ENCODE results near the gene ITGA8. TPM values are rescaled to one million over a fixed set of nuclear protein-coding genes. Genes with fewer than 3 reads are reported as not detected.
"Not testable (repeated sequence)": the region's sequence is repeated elsewhere in the genome, so short reads cannot be mapped to it uniquely, and the experiment has no call there.

ITGA8 gene
- polyA plus RNA-seq, 4 donors = 43.1 to 51.2 (median 49.5) TPM

DNA sequence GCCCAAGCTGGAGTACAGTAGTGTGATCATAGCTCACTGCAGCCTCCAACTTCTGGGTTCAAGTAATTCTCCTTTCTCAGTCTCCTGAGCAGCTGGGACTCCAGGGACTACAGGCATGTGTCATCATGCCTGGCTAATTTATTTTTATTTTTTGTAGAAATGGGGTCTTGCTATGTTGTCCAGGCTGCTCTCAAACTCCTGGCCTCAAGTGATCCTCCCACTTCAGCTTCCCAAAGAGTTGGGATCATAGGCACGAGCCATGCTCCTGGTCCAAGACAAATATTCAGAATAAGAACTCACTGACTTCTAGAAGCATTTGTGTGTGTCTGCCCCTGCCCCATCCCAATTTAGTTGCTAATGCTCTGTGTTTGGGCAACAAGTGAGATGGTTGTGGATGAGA is 151.8 kb downstream of the ITGA8 start:
- DNase-seq (ENCODE audit: low read depth in 4 of 4, low spot score in 3 of 4) = no peak

- no peak for DNase-seq (ENCODE audit: low read depth in 4 of 4, low spot score in 3 of 4)
Observed at GRCh38 chr10:15563246-15563645, 156.5 kb downstream of the ITGA8 start.

DNA sequence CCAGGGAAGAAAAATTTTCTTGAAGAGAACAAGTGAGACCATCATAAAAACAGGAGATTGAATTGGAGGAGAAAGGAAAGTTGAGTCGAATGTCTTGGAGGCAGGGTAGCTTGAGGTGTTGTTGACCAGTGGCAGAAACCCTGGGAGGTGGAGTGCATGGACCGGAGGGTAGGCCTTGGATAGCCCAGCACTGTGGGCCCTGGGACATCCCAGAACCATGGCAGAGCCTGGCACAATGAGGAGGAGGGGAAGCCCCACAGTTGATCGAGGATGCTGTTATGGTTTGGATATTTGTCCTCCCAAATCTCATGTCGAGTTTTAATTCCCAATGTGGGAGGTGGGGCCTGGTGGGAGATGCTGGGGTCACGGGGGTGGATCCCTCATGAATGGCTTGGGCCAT is 157.1 kb downstream of the ITGA8 start:
- no peak for DNase-seq (ENCODE audit: low read depth in 4 of 4, low spot score in 3 of 4)

- no peak for DNase-seq (ENCODE audit: low read depth in 4 of 4, low spot score in 3 of 4)
Observed at GRCh38 chr10:15562116-15562515, 157.6 kb downstream of the ITGA8 start.

- no peak for DNase-seq (ENCODE audit: low read depth in 4 of 4, low spot score in 3 of 4)
Observed at GRCh38 chr10:15558136-15558535, 161.6 kb downstream of the ITGA8 start.

DNA sequence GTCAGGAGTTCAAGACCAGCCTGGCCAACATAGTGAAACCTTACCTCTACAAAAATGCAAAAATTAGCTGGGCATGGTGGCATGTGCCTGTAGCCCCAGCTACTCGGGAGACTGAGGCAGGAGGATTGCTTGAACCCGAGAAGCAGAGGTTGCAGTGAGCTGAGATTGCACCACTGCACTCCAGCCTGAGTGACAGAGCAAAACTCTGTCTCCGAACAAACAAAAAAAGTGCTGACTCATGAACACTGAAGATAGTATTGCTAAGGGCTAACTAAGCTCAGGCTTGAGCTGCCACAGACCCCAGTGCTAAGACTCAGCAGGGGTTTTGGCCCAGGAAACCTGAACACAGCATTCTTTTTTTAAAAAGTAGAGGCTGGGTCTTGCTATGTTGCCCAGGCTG is 162.6 kb downstream of the ITGA8 start:
- not testable (repeated sequence) for DNase-seq (ENCODE audit: low read depth in 4 of 4, low spot score in 3 of 4)

GRCh38 chr10:15550950-15551349 is 168.8 kb downstream of the ITGA8 start:
- DNase-seq (ENCODE audit: low read depth in 4 of 4, low spot score in 3 of 4) = no peak

DNA sequence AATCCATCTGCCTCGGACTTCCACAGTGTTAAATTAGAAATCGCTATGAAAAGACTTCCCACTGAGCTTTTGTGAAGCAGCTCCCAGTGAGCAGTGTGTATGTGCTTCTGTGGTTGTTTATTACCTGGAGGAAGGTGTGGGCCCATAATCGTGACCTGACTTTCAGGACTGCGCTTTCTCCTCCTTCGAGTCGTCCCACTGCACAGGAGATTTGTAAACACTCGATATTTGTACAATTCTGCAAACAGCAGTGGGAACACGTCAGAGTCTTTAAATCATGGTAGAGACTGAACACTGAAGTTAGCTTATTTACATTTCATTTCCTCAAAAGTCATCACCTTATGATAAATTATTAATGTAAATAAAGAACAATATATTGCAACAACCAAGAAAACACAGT is 171.4 kb downstream of the ITGA8 start:
- no peak for DNase-seq (ENCODE audit: low read depth in 4 of 4, low spot score in 3 of 4)

DNA sequence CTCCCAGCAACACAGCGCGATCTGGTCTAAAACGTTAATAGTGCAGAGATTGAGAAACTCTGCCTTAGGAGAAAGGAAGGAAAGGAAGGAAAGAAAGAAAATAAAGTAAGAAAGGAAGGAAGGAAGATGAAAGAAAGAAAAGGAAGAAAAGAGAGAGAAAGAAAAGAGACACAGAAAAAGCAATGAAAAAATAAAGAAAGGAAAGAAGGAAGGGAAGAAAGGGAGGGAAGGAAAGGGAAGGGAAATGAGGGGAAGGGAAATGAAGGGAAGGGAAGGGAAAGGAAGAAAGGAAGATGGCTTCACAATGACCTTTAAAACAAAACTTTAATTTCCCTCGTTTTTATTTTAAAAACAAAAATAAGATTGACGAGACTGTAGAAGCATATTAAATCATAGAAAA is 173.1 kb downstream of the ITGA8 start:
- no peak for DNase-seq (ENCODE audit: low read depth in 4 of 4, low spot score in 3 of 4)

- DNase-seq (ENCODE audit: low read depth in 4 of 4, low spot score in 3 of 4) = no peak
Observed at GRCh38 chr10:15545884-15546283, 173.8 kb downstream of the ITGA8 start.

- no peak for DNase-seq (ENCODE audit: low read depth in 4 of 4, low spot score in 3 of 4)
Observed at GRCh38 chr10:15545266-15545665, 174.5 kb downstream of the ITGA8 start.

- DNase-seq (ENCODE audit: low read depth in 4 of 4, low spot score in 3 of 4) = no peak
Observed at GRCh38 chr10:15543994-15544393, 175.7 kb downstream of the ITGA8 start.

DNA sequence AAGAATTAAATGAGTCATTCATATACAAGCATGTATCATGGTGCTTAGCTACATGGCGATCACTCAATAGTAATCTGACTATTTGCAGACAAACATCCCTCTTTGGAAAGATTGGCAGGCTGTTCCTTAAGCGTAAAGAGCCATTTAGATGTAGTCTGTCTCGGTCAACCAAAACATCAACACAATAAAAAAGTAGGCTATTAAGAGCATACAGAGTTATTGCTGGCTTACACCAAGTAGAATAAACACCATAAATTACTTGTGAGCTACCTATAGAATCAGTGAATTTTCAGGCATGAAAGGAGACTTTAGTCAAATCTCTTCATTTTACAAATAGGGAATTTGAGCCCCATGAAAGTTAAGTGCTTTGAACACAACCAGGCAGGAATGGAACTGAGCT is 176.9 kb downstream of the ITGA8 start:
- DNase-seq (ENCODE audit: low read depth in 4 of 4, low spot score in 3 of 4) = no peak

DNA sequence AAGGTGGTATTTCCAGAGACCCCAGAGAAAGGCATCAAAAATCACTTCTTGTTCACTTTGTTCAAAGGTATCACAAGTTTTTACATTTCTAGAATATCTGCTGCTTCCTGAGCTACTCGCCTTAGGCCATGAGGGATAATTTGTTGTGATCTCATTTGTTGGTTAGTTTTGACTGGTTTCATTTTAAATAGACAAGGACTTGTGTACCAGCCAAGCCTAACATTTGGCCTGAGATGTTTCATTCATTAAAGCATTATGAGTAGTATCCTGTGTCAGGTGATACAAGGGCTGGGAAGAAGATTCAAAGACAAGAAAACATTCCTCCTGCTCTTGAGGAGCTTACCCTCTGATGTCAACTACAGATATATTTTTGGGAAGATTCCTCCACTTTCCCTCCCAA is 178.3 kb downstream of the ITGA8 start:
- DNase-seq (ENCODE audit: low read depth in 4 of 4, low spot score in 3 of 4) = no peak

GRCh38 chr10:15540727-15541126 is 179.0 kb downstream of the ITGA8 start:
- DNase-seq (ENCODE audit: low read depth in 4 of 4, low spot score in 3 of 4) = no peak

DNA sequence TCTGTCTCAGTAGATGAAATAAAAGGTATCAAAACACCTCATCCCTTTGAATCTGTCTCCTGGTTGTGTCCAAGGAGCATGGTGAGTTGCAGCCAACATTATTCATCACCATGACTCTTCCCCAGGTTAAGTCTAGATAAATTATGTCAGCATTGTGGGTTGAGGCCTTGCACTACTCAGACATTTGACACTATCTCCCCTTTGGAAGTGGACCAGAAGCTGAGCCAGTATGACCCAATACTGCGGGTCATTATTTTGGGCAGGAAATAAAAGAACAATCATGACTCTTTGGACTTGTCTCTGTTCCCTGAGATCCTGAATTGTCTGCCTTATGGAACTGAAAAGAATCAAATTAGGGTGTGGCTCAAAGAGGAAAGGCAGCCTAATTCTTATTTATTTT is 180.5 kb downstream of the ITGA8 start:
- no peak for DNase-seq (ENCODE audit: low read depth in 4 of 4, low spot score in 3 of 4)

DNA sequence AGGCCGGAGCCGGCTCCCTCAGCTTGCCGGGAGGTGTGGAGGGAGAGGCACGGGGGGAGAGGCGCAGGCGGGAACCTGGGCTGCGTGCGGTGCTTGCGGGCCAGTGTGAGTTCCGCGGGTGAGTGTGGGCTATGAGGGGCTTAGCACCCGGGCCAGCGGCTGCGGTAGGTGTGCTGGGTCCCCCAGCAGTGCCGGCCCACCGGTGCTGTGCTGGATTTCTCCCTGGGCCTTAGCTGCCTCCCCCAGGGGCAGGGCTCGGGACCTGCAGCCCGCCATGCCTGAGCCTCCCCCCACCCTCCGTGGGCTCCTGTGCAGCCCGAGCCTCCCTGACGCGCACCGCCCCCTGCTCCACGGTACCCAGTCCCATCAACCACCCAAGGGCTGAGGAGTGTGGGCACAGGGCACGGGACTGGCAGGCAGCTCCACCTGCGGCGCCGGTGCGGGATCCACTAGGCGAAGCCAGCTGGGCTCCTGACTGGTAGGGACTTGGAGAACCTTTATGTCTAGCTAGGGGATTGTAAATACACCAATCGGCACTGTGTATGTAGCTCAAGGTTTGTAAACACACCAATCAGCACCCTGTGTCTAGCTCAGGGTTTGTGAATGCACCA is 184.7 kb downstream of the ITGA8 start:
- DNase-seq (ENCODE audit: low read depth in 4 of 4, low spot score in 3 of 4) = not testable (repeated sequence)

- no peak for DNase-seq (ENCODE audit: low read depth in 4 of 4, low spot score in 3 of 4)
Observed at GRCh38 chr10:15531927-15532722, 187.6 kb downstream of the ITGA8 start.

- DNase-seq (ENCODE audit: low read depth in 4 of 4, low spot score in 3 of 4) = no peak
Observed at GRCh38 chr10:15528859-15529239, 190.9 kb downstream of the ITGA8 start.

- DNase-seq (ENCODE audit: low read depth in 4 of 4, low spot score in 3 of 4) = no peak
Observed at GRCh38 chr10:15526754-15527153, 193.0 kb downstream of the ITGA8 start.

GRCh38 chr10:15521328-15521903 is 198.3 kb downstream of the ITGA8 start:
- DNase-seq (ENCODE audit: low read depth in 4 of 4, low spot score in 3 of 4) = no peak

DNA sequence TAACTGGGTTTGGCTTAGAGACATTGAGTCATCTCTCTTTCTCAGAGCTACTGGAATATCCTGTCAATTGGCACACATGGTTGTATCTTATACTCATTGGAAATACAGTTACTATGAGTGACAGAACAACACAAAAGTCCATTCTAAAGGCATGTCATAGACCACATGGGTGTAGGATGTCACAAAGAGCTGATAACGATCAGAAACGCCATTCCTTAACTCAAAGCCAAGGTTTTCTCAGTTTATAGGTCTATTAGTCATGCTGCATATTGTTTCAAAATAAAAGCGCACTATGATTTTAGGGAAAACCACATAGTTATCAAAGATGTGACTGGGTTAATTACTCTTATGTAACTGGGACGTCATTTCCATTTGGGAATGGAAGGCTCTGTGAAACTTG is 201.5 kb downstream of the ITGA8 start:
- no peak for DNase-seq (ENCODE audit: low read depth in 4 of 4, low spot score in 3 of 4)

Measured in right renal pelvis (tissue), 4 donors.